K562 (cell line): ENCODE measurements around the gene ASMTL. TPM values are rescaled to one million over a fixed set of nuclear protein-coding genes. Genes with fewer than 3 reads are reported as not detected.

ENCODE experiments used
- MAFK ChIP-seq: IDR thresholded peaks from 2 replicates; pipeline ENCODE4 v1.6.1; 2011; ENCODE audit warnings: low read length, improper control_type of control experiment
- polyA plus RNA-seq, 8 experiments: library from polyadenylated mRNA; depleted of rRNA in 4 of 8; stranded (reverse) in 5 of 8; unstranded in 3 of 8; fragments of >200 nt; fragmentation: Nextera tagmentation in 2 of 8; fragmentation: Illumina TruSeq in 1 of 8; extraction: Ambion mirVana in 2 of 8; extraction: Trizol in 1 of 8; gene quantifications; 2 replicates each; pipeline versions ENCODE4 v1.2.1 to v1.2.3, GENCODE V29; 2011 to 2014; ENCODE audit warnings: inconsistent platforms in 1 of 8, missing spikeins in 1 of 8
- total RNA-seq, 7 experiments: library from RNA; depleted of rRNA in 6 of 7; stranded (reverse); fragments of >200 nt in 6 of 7; fragmentation: Illumina TruSeq in 2 of 7; extraction: Trizol in 2 of 7; gene quantifications; 2 replicates each; pipeline versions ENCODE4 v1.2.1 to v1.2.3, GENCODE V29; 2011 to 2021; ENCODE audit warnings: low replicate concordance in 1 of 7
- TF ChIP-seq, protein P1 (sequence below), 2 experiments: fragments of 450-650 bp; IDR thresholded peaks; 2 replicates each; pipeline ENCODE4 v1.6.1; 2016; ENCODE audit warnings: mild to moderate bottlenecking in 2 of 2, borderline replicate concordance in 1 of 2, low read depth in 1 of 2, moderate library complexity in 1 of 2
- TF ChIP-seq, protein P2 (sequence below): fragments of 450-650 bp; IDR thresholded peaks from 2 replicates; pipeline ENCODE4 v1.6.1; 2016; ENCODE audit warnings: mild to moderate bottlenecking, moderate library complexity

ASMTL gene
- total and polyA plus RNA-seq, 9 of the 15 experiments (the other 6 are each of a cell fraction or from before 2014, with no cell fraction given), result 0.56 to 20.6 (median 7.6) TPM

DNA sequence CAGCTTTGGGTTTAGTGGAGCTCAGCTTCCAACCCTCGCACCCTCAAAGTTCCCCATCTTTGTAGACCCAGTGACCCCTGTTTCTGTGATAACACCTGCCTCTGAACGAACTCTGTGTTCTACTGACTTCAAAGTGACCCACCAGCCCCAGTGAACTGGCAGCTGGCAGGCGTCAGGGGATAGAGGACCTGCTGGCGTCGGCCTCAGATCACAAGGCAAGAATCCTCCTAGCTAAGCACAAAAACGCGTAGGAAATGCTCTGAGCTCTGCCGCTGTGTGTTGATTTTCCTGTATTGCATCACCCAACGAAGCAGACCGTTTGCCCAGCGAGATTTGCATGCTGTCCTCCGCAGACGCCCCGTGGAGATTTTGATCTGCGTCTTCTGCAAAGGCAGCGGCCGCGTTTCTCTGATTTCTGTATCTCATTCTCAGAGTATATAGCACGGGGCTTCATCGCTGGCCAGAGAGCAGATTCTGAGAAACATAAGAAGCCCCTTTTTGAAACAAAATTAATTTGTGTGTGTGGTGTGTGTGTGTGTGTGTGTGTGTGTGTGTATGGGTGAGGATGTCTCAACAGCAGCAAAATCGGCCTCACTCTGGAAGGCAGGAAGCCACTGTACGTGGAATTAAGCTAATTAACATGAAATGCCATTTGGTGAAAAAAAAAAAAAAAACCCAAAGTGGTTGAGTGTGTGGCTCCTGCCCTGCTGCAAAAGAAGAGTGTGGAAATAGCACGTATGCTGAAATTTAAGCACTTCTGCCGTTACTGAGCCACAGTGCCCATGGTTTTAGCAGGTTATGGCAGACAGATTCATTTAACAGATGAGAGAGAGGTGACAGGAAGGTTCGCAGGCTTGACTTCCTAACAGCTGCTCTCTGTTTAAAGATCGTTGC, 29.2 kb upstream of the ASMTL start (continued):
- TF ChIP-seq, protein P1, sequence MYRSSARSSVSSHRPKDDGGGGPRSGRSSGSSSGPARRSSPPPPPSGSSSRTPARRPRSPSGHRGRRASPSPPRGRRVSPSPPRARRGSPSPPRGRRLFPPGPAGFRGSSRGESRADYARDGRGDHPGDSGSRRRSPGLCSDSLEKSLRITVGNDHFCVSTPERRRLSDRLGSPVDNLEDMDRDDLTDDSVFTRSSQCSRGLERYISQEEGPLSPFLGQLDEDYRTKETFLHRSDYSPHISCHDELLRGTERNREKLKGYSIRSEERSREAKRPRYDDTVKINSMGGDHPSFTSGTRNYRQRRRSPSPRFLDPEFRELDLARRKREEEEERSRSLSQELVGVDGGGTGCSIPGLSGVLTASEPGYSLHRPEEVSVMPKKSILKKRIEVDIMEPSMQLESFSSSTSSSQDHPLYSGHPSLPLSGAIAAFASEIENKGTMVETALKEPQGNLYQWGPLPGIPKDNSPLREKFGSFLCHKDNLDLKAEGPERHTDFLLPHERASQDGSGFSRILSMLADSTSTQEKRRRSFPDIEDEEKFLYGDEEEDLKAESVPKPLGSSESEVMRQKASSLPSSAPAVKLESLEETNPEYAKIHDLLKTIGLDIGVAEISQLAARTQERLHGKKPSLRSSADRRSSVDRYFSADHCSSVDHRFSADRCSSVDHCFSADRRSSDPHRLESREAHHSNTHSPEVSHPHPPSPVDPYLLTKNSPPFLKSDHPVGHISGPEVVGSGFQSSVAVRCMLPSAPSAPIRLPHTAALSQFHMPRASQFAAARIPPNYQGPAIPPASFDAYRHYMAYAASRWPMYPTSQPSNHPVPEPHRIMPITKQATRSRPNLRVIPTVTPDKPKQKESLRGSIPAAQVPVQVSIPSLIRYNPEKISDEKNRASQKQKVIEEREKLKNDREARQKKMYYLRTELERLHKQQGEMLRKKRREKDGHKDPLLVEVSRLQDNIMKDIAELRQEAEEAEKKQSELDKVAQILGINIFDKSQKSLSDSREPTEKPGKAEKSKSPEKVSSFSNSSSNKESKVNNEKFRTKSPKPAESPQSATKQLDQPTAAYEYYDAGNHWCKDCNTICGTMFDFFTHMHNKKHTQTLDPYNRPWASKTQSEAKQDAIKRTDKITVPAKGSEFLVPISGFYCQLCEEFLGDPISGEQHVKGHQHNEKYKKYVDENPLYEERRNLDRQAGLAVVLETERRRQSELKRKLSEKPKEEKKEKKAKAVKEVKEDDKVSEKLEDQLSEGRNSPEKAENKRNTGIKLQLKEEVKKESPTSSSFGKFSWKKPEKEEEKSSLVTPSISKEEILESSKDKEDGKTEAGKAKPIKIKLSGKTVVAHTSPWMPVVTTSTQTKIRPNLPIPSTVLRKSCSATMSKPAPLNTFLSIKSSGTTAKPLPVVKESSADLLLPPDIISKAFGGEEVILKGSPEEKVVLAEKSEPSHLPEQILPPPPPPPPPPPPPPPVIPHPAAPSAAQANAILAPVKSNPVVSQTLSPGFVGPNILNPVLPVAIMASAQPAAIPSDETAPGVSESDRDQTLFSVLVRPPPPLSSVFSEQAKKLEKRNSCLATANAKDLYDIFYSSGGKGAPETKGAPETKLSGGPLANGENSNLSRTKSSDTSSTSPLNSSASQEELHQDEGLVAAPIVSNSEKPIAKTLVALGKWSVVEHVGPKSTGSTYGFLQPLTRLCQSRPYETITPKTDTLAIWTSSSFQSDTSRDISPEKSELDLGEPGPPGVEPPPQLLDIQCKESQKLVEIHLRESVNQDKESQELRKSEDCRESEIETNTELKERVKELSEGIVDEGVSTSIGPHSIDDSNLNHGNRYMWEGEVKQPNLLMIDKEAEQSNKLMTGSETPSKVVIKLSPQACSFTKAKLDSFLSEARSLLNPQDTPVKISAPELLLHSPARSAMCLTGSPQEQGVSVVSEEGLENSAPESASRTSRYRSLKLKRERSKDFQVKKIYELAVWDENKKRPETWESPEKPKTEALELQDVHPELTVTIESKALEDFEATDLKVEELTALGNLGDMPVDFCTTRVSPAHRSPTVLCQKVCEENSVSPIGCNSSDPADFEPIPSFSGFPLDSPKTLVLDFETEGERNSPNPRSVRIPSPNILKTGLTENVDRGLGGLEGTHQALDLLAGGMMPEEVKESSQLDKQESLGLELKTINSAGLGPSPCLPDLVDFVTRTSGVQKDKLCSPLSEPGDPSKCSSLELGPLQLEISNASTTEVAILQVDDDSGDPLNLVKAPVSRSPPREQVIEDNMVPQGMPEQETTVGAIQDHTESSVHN (IDR thresholded peaks at IDR 0.05; ENCODE audit: borderline replicate concordance in 1 of 2, low read depth in 1 of 2), result peak in 1 of 2 experiments; percentile 78; a peak in 2 of 4 replicates
- TF ChIP-seq MAFK, result peak; percentile 54; the same call in 1 of the 2 replicates
- TF ChIP-seq, protein P2, sequence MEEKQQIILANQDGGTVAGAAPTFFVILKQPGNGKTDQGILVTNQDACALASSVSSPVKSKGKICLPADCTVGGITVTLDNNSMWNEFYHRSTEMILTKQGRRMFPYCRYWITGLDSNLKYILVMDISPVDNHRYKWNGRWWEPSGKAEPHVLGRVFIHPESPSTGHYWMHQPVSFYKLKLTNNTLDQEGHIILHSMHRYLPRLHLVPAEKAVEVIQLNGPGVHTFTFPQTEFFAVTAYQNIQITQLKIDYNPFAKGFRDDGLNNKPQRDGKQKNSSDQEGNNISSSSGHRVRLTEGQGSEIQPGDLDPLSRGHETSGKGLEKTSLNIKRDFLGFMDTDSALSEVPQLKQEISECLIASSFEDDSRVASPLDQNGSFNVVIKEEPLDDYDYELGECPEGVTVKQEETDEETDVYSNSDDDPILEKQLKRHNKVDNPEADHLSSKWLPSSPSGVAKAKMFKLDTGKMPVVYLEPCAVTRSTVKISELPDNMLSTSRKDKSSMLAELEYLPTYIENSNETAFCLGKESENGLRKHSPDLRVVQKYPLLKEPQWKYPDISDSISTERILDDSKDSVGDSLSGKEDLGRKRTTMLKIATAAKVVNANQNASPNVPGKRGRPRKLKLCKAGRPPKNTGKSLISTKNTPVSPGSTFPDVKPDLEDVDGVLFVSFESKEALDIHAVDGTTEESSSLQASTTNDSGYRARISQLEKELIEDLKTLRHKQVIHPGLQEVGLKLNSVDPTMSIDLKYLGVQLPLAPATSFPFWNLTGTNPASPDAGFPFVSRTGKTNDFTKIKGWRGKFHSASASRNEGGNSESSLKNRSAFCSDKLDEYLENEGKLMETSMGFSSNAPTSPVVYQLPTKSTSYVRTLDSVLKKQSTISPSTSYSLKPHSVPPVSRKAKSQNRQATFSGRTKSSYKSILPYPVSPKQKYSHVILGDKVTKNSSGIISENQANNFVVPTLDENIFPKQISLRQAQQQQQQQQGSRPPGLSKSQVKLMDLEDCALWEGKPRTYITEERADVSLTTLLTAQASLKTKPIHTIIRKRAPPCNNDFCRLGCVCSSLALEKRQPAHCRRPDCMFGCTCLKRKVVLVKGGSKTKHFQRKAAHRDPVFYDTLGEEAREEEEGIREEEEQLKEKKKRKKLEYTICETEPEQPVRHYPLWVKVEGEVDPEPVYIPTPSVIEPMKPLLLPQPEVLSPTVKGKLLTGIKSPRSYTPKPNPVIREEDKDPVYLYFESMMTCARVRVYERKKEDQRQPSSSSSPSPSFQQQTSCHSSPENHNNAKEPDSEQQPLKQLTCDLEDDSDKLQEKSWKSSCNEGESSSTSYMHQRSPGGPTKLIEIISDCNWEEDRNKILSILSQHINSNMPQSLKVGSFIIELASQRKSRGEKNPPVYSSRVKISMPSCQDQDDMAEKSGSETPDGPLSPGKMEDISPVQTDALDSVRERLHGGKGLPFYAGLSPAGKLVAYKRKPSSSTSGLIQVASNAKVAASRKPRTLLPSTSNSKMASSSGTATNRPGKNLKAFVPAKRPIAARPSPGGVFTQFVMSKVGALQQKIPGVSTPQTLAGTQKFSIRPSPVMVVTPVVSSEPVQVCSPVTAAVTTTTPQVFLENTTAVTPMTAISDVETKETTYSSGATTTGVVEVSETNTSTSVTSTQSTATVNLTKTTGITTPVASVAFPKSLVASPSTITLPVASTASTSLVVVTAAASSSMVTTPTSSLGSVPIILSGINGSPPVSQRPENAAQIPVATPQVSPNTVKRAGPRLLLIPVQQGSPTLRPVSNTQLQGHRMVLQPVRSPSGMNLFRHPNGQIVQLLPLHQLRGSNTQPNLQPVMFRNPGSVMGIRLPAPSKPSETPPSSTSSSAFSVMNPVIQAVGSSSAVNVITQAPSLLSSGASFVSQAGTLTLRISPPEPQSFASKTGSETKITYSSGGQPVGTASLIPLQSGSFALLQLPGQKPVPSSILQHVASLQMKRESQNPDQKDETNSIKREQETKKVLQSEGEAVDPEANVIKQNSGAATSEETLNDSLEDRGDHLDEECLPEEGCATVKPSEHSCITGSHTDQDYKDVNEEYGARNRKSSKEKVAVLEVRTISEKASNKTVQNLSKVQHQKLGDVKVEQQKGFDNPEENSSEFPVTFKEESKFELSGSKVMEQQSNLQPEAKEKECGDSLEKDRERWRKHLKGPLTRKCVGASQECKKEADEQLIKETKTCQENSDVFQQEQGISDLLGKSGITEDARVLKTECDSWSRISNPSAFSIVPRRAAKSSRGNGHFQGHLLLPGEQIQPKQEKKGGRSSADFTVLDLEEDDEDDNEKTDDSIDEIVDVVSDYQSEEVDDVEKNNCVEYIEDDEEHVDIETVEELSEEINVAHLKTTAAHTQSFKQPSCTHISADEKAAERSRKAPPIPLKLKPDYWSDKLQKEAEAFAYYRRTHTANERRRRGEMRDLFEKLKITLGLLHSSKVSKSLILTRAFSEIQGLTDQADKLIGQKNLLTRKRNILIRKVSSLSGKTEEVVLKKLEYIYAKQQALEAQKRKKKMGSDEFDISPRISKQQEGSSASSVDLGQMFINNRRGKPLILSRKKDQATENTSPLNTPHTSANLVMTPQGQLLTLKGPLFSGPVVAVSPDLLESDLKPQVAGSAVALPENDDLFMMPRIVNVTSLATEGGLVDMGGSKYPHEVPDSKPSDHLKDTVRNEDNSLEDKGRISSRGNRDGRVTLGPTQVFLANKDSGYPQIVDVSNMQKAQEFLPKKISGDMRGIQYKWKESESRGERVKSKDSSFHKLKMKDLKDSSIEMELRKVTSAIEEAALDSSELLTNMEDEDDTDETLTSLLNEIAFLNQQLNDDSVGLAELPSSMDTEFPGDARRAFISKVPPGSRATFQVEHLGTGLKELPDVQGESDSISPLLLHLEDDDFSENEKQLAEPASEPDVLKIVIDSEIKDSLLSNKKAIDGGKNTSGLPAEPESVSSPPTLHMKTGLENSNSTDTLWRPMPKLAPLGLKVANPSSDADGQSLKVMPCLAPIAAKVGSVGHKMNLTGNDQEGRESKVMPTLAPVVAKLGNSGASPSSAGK, result peak; percentile 86
